ENCODE data around the gene WBP2NL.

GRCh38 chr22:42076764-42077485 is 78.3 kb downstream of the WBP2NL start:
- TF ChIP-seq CTCF (IDR thresholded peaks at IDR 0.05; ENCODE audit: low read depth, low read length, poor library complexity, severe bottlenecking) (no peak), EZH2phosphoT487 (IDR thresholded peaks at IDR 0.05; ENCODE audit: borderline replicate concordance, low read length) (no peak)
